ENCODE measurements around the gene CCDC15.

GRCh38 chr11:124950601-124951330, 3.2 kb upstream of the CCDC15 start:
- TF ChIP-seq, protein P1, sequence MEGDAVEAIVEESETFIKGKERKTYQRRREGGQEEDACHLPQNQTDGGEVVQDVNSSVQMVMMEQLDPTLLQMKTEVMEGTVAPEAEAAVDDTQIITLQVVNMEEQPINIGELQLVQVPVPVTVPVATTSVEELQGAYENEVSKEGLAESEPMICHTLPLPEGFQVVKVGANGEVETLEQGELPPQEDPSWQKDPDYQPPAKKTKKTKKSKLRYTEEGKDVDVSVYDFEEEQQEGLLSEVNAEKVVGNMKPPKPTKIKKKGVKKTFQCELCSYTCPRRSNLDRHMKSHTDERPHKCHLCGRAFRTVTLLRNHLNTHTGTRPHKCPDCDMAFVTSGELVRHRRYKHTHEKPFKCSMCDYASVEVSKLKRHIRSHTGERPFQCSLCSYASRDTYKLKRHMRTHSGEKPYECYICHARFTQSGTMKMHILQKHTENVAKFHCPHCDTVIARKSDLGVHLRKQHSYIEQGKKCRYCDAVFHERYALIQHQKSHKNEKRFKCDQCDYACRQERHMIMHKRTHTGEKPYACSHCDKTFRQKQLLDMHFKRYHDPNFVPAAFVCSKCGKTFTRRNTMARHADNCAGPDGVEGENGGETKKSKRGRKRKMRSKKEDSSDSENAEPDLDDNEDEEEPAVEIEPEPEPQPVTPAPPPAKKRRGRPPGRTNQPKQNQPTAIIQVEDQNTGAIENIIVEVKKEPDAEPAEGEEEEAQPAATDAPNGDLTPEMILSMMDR (IDR thresholded peaks at IDR 0.05 in 4 of 5, conservative IDR thresholded peaks at IDR 0.05 in 1 of 5) = no peak
- no peak for TF ChIP-seq POLR2A (IDR thresholded peaks at IDR 0.05)
